Forelimb muscle (tissue), 1 donor: Measurements from ENCODE around the gene MPV17. TPM values are rescaled to one million over a fixed set of nuclear protein-coding genes. Genes with fewer than 3 reads are reported as not detected.
"Not testable (repeated sequence)": the region's sequence is repeated elsewhere in the genome, so short reads cannot be mapped to it uniquely, and the experiment has no call there.

Experiments used
- DNase-seq: peaks from one replicate; pipeline ENCODE4 v3.0.0-alpha.2; 2013; ENCODE audit warnings: low read depth
- polyA plus RNA-seq: library from polyadenylated mRNA; unstranded; fragments of 120-200 nt; gene quantifications from one replicate; pipeline ENCODE4 v1.2.1, GENCODE V29; 2013; ENCODE audit not compliant: insufficient read length

Gene MPV17
- polyA plus RNA-seq, 1 donor = 44.9 TPM

DNA sequence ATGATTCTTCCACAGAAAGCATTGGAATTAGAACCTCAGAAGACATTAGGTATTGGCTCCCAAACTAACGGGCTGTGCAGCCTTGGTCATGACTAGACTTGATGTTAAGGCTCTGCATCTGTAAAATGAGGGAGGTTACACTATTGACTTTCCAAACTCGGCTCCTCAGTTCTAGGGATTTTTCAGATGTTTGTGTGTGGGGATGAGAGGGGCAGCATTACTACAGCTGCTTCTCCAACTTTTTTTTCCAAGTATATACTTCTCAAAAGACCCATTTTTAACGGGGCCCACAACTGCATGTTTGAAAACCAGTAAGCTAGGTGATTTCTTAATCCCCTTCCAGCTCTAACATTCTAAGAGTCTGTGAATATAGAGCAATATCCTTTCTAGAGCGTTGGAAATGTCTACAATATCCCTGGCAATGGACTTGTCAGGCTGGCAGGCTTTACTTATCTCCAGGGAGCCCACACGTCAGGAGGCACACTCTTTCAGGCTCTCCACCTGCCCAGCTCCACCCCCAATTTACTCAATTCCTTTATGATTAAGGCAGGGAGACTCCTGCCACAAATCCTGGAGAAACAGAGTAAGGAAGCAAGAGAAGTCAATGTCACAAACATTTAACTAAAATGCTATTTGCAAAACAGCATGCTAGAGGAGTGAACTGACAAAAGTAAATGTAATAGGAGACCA is 844 bp upstream of the MPV17 start:
- no peak for DNase-seq

DNA sequence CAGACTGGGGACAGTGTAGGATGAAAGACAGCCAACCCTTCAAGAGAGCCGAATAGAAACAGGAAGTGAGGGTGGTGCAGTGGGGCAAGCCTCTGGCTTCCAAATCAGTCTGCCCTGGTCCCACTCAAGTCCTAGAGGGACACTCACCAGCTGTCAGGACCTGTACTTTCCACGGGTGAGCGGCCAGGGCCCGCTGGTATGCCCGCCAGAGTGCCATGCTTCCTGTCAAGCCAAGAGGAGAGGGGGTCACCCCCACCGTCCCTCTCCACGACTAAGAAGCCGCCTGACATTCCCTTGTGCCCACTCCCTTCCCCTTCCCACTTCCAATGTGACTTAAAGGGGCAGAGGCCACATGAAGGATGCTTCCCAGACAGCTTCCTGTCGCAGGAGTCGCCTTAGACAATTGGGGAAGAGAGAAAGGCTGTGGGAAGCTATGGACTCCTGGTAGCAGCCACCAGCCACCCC is 564 bp downstream of the MPV17 start:
- no peak for DNase-seq

DNA sequence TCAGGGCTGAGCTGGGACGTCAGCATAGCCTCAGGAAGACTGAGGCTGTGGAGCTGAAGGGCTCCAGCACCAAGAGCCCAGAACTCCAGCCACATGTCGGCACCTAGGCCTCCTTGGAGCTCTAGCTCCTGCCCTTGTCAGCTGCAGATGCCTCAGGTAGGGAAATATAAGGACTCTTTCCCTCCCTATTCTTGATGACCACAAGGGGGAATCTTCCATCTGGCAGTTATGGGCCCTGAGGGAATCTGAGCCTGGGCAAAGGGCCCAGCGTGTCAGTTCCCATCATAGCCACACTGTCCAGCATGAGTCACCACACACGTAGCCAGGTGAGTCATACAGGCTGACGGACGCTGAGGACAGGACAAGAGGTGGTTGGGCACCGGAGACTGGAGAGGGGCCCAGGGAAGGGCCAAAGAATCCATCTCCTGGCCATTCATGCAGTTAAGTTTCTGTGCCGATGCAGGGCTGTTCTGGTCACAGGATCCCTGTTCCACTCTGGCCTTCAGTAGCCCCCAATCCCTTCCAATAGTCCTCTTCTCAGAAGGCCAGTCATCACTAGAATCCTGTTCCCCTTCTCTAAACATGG is 1.8 kb downstream of the MPV17 start:
- DNase-seq = no peak

DNA sequence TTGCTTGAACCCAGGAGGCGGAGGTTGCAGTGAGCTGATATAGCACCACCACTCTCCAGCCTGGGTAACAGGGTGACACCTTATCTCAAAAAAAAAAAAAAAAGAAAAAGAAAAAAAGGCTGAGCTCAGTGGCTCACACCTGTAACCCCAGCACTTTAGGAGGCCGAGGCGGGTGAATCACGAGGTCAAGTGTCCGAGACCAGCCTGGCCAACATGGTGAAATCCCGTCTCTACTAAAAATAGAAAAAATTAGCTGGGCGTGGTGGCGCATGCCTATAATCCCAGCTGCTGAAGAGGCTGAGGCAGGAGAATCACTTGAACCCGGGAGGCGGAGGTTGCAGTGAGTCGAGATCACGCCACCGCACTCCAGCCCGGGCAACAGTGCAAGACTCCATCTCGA is 3.1 kb downstream of the MPV17 start:
- not testable (repeated sequence) for DNase-seq

DNA sequence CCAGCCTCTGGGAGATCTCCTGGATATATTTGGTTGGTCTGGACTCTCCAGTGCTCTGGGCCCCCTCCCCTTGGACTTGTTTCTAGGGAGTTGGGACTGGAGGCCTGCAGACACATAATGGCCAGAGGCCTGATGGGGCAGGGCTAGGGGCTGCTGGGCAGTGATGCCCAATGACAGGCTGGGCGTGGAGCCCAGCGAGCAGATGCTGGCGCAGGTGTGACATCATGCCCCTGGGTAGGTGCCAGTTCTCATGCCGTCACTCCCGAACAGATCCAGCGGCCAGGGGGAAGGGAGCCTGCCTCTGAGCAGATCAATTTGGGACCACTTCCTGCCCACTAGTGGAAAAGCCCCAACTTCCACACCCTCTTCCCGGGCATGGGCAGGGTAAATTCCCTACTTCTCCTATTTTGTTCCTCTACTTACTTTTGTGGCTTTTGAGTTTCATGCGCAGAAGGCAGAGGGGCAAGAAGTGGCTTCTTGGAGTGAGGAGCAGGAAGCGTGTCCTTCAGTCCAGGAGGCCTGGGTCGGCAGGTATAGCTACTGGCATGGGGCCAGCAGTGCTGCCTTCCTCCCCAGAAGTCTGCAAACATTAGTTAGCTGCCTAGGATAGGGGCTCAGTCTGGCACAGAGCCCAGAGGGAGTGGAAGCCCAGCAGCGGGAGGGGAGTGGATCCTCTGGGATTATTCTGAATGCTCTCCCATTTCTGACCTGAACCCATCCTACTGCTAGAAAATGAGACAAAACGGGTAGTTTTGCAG is 6.1 kb downstream of the MPV17 start:
- no peak for DNase-seq

DNA sequence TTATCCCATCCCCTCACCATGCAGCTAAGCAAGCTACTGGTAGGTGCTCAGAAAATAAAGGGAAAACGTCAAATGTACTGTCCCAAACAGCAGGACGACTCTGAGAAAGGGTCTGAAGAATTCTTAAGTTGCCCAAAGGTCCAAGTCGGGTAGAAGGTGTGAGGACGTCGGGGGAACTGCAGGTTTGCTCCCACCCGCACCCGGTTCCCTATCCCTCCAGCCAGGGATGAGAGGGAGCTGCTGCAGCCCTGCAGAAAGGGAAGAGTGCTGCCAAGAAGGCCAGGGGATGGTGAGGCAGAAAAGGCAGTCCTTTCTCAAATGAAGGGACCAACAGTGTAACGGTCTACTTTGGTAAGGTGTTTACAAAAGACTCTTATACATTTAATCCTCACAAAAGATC is 7.8 kb downstream of the MPV17 start:
- no peak for DNase-seq

DNA sequence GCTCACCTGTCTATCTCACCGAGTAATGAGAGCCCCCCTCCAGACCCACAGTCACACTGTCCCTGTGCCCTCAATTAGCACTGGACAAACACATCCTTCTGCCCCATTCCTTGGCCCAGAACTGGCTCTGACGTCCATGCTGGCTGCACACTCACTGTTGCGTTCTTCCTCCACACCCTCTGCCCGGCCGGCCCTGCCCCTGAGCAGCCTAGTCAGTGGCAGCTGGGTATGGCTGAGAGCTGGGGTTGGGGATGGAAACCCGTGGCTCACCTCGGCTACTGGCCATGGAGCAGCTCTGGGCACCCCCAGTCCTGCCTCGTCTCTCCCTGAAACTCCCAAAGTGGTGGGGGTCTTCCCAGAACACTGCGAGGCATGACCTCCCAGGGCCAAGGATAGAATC is 8.2 kb downstream of the MPV17 start:
- no peak for DNase-seq

DNA sequence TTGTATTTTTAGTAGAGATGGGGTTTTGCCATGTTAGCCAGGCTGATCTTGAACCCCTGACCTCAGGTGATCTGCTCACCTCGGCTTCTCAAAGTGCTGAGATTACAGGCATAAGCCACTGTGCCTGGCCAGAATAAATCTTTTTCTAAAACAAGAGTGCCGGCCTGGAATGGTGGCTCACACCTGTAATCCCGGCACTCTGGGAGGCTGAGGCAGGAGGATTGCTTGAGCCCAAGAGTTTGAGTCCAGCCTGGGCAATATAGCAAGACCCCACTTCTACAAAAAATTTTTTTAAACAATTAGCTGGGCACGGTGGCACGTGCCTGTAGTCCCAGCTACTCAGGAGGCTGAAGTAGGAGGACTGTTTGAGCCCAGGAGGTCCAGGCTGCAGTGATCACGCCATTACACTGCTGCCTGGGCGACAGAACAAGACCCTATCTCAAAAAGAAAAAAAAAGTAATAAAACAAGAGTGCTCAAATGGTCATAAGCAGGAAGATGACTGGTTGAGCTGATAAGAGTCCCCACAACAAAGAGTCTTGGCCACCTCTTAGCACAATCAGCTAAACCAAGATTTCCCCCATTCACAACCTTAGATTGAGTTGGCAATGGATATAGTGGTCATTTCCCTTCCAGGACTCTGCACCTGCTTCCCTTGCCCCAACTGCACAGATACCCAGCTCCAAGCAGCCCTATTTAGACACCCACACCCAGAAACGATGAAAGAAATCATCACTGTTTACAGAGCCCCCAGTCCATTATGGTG is 8.8 kb downstream of the MPV17 start:
- no peak for DNase-seq

DNA sequence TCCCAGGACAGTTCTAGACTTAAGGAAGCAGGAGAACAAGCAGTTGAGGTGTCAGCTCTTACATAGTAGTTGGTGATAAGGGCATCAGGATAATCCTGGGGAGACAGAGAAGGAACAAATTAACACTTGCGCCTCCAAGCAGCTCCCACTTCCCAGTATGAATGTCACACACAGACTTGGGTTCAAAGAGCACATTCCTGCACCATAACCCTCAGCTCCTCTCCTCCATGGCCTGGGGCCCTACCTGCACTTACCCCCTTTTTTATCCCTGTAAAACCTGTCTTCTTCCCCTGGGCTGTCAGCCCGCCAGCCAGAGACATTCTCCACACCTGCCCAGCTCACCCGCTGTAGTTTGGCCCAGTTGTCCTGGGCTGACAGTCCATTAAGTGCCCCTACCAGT is 10.7 kb downstream of the MPV17 start:
- DNase-seq = no peak

DNA sequence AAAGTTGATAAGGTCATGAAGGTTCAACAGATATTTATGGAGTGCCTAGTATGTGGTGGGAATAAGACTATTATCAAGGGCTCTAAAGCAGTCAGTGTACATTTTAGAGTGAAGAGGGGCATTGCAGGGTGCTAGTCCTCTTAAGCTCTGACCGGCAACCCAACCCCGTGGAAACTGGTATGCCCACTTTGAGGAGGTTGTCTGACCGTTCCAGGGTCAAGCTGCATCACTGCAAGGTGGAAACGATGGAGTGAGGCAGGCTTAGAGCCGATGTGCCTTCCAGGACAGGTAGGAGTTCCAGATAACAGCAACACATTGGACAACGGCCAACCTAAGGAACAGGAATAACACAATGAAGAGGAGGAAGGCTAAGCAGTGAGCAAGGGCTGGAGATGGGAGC is 13.2 kb downstream of the MPV17 start:
- no peak for DNase-seq

DNA sequence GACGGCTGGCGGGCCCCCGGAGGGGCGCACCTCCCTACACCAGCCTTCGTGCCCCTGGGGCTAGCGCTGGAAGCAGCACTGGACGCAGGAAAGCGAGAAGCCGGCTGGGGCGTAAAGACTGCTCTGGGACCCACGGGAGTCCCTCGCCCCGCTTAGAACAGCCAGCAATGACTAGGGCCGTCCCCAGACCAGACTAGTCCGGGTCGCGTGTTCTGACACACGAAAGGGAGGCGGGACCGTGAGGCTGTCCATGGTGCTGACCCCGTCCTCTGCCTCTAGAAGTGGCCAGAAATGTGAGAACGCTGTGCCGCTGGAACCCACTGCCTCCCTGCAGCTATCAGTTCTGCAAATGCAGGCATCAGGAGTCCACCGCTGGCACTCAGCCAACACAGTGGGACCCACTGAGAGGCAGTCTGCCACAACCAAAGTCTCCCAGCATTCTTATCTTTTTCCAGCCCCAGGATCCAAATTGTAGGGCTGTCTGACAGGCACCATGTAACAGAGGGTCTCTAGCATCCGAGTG is 14.5 kb downstream of the MPV17 start, which contains the start of gene UCN:
Gene UCN, minus strand, starts transcription at position 87 of the 523 bp plus-strand sequence. CDS start 550 bp downstream, outside the sequence.
- no peak for DNase-seq

DNA sequence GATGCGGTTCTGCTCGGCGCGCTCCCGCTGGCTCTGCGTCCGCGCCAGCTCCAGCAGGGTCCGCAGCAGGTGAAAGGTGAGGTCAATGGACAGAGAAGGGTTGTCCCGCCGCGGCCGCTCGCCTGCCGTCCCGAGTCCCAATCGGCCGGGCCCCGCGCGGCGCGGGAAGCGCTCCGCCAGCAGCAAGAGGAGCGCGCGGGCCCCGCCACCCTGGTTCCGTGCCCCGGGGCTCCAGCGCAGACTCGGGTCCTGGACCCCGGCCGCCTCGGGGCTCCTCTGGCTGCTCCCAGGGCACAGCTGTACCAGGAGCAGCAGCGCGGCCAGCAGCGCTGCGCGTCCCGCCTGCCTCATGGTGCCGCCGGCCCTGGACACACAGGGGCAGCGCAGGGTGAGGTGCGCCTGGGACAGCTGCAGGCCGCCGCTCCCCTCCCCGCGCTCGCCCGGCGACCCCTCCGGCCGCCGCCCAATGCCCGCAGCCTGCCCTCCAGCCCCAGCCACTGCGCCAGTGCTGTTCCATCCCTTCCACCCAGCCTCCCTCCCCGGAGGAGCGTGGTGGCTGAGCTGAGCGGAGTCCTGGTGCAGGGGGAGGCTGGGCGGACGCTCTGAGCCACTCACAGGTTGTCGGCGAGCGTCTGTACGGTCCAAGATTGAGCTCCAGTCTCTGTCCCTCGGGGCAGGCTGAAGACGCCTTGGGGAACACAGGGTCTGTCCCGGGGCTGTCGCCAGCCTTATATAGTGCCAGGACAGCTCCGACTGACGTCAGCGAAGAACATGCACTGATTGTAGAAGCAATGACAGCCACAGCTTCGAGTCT is 15.1 kb downstream of the MPV17 start:
- DNase-seq = no peak

DNA sequence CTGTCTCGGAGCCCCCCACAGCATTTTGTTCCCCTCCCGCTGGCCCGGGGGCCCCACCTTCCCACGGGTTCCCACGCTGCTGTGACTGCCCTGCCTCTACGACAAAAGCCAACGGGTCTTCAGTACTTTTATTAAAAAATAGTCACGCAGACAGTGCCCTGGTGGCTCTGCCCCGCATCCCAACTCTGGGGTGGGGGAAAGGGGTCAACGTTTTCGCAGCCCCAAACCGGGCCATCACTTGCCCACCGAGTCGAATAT is 15.7 kb downstream of the MPV17 start:
- no peak for DNase-seq

DNA sequence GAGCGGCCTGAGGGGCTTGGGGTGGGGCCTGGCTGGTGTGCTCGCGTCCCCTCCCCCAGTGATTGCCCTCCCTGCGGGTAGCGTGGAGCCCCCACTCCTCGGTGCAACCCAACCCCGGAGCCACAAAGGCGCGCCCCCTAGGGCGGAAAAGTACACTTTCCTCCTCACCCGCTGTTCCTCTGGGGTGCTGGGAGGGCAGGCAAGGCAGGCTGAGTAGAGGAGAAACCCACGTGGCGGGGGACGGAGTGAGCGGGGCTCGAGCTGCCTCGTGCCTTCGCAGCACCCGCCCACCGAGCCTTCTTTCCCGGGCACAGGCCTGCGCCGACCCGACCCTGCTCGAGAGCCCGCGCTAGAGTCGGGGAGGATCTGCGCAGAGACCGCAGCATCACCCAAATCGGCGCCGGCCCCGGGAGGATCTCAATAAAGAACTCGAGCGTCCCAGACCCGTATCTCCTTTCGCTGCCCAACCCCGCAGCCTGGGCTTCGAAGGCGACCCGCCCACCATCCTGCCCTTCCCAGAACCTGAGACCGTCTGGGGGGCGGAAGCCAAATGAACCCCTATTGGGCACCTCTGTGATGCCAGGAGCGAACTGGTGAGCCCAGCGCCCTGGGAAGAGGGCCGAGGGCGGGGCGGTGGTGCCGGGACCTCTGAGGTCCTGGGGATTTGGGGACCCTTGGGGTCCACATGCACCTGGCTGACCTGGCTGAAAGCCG is 16.2 kb downstream of the MPV17 start:
- DNase-seq = no peak

DNA sequence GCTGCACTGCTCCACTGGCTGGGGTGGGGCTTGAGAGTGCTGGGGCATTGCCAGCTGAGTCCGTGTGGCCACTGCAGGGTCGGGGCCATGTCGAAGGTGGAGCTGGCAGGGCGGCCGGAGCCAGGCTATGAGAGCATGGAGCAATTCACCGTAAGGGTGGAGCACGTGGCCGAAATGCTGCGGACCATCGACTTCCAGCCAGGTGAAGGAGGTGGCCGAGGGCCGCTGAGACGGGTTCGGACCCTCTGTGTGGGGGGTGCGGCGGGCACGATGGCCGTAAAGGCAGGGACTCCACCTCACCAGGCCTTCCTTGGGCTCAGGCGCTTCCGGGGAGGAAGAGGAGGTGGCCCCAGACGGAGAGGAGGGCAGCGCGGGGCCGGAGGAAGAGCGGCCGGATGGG is 16.8 kb downstream of the MPV17 start:
- no peak for DNase-seq

DNA sequence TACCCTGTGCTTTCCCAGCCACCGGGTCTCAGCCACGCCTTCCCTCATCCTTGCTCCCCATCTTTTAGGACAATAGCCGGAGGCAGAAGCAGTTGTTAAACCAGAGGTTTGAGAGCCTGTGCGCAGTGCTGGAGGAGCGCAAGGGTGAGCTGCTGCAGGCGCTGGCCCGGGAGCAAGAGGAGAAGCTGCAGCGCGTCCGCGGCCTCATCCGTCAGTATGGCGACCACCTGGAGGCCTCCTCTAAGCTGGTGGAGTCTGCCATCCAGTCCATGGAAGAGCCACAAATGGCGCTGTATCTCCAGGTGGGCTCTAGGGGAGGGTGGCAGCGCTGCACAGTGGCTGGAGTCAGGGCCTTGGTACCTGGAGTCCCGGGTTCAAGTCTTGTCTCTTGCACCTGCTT is 17.4 kb downstream of the MPV17 start:
- DNase-seq = no peak

DNA sequence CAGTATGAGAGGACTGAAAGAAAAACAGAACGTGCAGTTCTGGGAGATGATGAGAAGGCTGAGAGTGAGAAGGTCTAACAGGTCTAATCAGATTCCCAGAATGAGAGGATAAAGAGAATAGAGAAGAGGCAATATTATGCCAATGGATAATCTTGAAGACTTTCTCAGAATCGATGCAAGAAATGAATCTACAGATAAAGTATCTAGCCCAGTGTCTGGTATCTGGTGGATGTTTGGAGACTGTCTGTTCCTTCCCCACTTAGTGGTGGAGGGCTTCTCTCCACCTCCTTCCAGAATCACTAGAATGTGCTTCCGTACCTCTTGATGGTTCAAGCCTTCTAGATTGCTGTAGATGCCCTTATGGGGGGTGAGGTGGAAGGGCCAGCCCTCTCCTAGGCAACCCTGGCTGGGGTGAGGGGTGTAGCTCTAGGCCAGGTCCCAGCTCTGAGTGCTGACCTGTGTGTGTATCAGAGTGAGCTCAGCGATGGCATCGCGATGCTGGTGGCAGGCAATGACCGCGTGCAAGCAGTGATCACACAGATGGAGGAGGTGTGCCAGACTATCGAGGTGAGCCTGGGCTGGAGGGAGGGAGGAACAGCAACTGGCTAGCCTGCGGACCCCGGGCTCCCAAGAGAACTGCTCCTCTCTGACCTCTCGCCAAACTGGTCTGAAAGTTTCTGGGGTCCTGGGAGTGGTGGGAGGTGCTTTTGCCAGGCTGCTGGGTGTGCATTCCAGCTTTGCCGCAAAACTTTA is 18.2 kb downstream of the MPV17 start:
- DNase-seq = no peak

DNA sequence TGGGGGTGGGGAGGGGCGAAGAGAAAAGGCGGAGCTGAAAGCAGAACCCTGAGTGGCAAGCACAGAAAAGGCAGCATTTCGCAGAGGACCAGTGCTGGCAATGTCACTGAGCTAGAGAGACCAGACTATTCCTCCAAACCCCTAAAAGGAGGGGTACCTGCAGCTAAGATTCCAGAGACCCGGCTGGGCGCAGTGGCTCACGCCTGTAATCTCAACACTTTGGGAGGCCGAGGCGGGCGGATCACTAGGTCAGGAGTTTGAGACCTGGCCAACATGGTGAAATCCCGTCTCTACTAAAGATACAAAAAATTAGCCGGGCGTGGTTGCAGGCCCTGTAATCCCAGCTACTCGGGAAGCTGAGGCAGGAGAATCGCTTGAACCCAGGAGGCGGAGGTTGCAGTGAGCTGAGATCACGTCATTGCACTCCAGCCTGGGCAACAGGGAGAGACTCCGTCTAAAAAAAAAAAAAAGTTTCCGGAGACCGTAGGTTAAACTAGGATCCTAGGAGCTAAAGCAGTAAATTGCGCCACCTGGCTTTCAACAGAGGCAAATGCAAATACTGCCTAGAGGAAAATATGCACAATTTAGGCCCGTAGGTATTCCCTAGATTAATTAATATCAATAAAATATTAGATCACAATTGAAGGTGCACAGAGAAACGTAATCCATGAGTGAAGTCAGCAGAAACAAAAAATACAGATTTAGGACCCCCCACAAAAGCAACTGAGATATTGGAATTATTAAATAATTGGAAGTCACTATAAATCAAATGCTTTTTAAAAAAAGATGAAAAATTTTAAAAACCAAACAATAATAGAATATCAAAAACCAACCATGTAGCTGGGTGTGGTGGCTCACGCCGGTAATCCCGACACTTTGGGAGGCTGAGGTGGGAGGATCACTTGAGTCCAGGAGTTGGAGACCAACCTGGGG is 19.5 kb downstream of the MPV17 start:
- no peak for DNase-seq

DNA sequence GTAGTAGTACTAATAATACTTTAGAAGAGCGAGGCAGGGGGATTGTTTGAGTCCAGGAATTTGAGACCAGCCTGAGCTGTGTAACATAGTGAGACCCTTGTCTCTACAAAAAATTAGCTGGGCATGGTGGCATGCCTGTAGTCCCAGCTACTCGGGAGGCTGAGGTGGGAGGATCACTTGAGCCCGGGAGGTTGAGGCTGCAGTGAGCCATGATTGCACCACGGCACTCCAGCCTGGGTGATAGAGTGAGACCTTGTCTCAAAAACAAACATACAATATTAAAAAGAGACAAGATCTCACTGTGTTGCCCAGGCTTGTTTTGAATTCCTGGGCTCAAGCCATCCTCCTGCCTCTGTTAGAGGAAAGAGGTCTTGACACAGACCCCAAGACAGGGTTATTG is 22.3 kb downstream of the MPV17 start:
- DNase-seq = not testable (repeated sequence)
